ENCODE data around the gene SMOC2.

DNA sequence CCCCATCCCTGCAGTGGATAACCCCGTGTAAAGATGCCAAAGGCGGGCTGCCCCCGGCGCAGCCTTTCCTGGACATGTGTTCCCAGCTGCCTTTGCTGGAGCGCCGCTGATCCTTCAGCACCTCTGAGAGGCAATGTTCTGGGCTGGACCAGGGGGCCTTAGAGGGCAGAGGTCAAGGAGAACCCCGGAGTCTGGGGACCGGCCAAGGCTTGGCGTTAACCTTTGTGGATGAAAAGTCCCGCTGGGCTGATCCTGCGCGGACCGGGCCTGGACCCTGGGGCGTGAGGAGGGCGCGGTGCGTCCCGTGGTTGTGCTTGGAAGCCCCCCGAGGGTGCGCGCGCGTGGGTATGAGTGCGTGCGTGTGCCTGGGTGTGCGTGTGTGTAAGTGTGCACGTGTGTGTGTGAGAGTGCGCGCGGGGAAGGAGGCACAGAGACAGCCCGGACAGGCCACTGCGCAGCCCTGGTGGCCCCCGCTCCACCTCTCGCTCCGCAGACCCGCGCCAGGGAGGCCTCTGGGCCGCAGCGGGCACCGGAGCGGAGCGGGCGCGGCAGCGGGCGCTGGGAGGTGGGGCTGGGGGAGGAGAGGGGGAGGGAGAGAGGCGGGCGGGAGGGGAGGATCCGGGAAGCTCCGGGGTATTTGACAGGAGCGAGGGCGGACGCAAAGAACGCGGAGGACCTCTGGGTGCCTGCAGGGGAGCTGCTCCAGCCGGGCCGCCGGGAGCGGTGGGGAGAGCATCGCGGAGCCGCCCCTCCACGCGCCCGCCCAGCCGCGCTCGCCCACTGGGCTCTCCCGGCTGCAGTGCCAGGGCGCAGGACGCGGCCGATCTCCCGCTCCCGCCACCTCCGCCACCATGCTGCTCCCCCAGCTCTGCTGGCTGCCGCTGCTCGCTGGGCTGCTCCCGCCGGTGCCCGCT lies at the start of gene SMOC2:
- TF ChIP-seq CTCF (IDR thresholded peaks at IDR 0.05; ENCODE audit: poor library complexity) (no peak), EZH2 (IDR thresholded peaks at IDR 0.05; ENCODE audit: borderline replicate concordance) (no peak)
